Measurements from ENCODE around the gene TESPA1. TPM values are rescaled to one million over a fixed set of nuclear protein-coding genes. Genes with fewer than 3 reads are reported as not detected.
A peak's percentile ranks its signal among the peaks of the same experiment; 100 is the strongest.
"Not testable (repeated sequence)": the region's sequence is repeated elsewhere in the genome, so short reads cannot be mapped to it uniquely, and the experiment has no call there.

The TESPA1 gene
- total RNA-seq, 1 donor from 2014 or later, result 5.0 TPM

GRCh38 chr12:54989829-54990228 is 5.3 kb upstream of the TESPA1 start:
- no peaks in the 10 kb centered on the region for H3K9me3 ChIP-seq
- no peak overlapping the region for H3K4me3 ChIP-seq
- intact Hi-C loops (cut with DNase I), result loop anchor here (5.0 kb wide), 1 partner anchor 82 kb away; no protein-coding TSS in a partner anchor
- no peak for DNase-seq
- no peaks in the 10 kb centered on the region for H3K36me3 ChIP-seq
- no peaks in the 10 kb centered on the region for H3K4me1 ChIP-seq
- H3K27ac ChIP-seq, result no peak overlapping the region
- H3K27me3 ChIP-seq (ENCODE audit: low read depth), result no peaks in the 10 kb centered on the region
- ATAC-seq, result no peak
- no peak for TF ChIP-seq CTCF (IDR thresholded peaks at IDR 0.05)

- intact Hi-C loops (cut with DNase I), result no loop called here
- no peak for TF ChIP-seq CTCF (IDR thresholded peaks at IDR 0.05)
- H3K36me3 ChIP-seq, result no peaks in the 10 kb centered on the region
- peak; percentile 51 to 59 for ATAC-seq
- H3K27ac ChIP-seq, result peak overlapping the region; percentile 19
- no peaks in the 10 kb centered on the region for H3K27me3 ChIP-seq (ENCODE audit: low read depth)
- H3K4me3 ChIP-seq, result no peak overlapping the region
- H3K9me3 ChIP-seq, result no peaks in the 10 kb centered on the region
- no peaks in the 10 kb centered on the region for H3K4me1 ChIP-seq
- peak; percentile 61 for DNase-seq
Observed at GRCh38 chr12:54988402-54989054, 4.0 kb upstream of the TESPA1 start.

- intact Hi-C loops (cut with DNase I), result no loop called here
- DNase-seq (no peak), ATAC-seq (no peak)
- no peak for TF ChIP-seq CTCF (IDR thresholded peaks at IDR 0.05)
- no peaks in the 10 kb centered on the region for H3K27me3 ChIP-seq (ENCODE audit: low read depth)
- no peak overlapping the region for H3K27ac ChIP-seq
- no peaks in the 10 kb centered on the region for H3K36me3 ChIP-seq
- no peaks in the 10 kb centered on the region for H3K4me1 ChIP-seq
- H3K4me3 ChIP-seq, result no peak overlapping the region
- no peaks in the 10 kb centered on the region for H3K9me3 ChIP-seq
Observed at GRCh38 chr12:54987611-54988231, 3.2 kb upstream of the TESPA1 start.

DNA sequence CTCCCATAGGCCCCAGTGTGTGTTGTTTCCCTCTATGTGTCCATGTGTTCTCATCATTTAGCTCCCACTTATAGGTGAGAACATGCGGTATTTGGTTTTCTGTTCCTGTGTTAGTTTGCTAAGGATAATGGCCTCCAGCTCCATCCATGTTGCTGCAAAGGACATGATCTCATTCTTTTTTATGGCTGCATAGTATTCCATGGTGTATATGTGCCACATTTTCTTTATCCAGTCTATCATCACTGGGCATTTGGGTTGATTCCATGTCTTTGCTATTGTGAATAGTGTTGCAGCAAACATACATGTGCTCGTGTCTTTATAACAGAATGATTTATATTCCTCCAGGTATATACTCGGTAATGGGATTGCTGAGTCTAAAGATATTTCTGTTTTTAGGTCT is 2.2 kb upstream of the TESPA1 start:
- H3K27me3 ChIP-seq (ENCODE audit: low read depth); H3K9me3 ChIP-seq; H3K27ac ChIP-seq; H3K36me3 ChIP-seq; ATAC-seq; H3K4me1 ChIP-seq; H3K4me3 ChIP-seq; intact Hi-C loops (cut with DNase I); DNase-seq: not testable (repeated sequence)

- DNase-seq, result no peak
- Histone ChIP-seq H3K4me1 (no peaks in the 10 kb centered on the region), H3K4me3 (peak overlapping the region; percentile 30), H3K9me3 (no peaks in the 10 kb centered on the region), H3K27me3 (ENCODE audit: low read depth) (no peaks in the 10 kb centered on the region), H3K36me3 (no peaks in the 10 kb centered on the region), H3K27ac (no peak overlapping the region)
- intact Hi-C loops (cut with DNase I), result no loop called here
- no peak for ATAC-seq
- no peak for TF ChIP-seq CTCF (IDR thresholded peaks at IDR 0.05)
Observed at GRCh38 chr12:54983536-54984101, 943 bp downstream of the TESPA1 start.

GRCh38 chr12:54981796-54982195 is 2.8 kb downstream of the TESPA1 start:
- H3K4me3 ChIP-seq, result no peak overlapping the region
- H3K4me1 ChIP-seq, result no peaks in the 10 kb centered on the region
- intact Hi-C loops (cut with DNase I), result no loop called here
- no peaks in the 10 kb centered on the region for H3K9me3 ChIP-seq
- no peak for ATAC-seq
- DNase-seq, result no peak
- no peaks in the 10 kb centered on the region for H3K27me3 ChIP-seq (ENCODE audit: low read depth)
- no peak for TF ChIP-seq CTCF (IDR thresholded peaks at IDR 0.05)
- no peak overlapping the region for H3K27ac ChIP-seq
- H3K36me3 ChIP-seq, result no peaks in the 10 kb centered on the region

All from lower lobe of right lung (tissue), 2 donors.